ENCODE results near the gene PACRG.

The PACRG gene

DNA sequence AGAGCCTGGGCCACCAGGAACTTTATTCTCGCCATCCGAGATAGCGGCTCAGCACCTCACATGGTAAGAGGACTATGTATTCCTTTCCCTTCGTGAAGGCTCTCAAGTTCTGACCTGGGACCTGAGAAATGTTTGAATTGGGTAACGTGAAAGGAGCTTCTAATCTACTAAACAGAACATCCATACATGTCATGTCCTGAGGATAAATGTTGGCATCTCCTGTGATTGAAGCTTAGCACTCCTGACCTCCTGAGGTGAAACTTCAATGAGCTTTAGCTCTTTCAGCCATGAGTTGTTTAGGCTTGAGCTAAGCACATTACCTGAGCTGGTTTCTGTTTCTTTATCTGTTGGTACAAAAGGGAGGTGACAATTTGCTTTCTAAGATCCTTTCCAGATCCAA, 280.9 kb downstream of the PACRG start:
- TF ChIP-seq, protein P1, sequence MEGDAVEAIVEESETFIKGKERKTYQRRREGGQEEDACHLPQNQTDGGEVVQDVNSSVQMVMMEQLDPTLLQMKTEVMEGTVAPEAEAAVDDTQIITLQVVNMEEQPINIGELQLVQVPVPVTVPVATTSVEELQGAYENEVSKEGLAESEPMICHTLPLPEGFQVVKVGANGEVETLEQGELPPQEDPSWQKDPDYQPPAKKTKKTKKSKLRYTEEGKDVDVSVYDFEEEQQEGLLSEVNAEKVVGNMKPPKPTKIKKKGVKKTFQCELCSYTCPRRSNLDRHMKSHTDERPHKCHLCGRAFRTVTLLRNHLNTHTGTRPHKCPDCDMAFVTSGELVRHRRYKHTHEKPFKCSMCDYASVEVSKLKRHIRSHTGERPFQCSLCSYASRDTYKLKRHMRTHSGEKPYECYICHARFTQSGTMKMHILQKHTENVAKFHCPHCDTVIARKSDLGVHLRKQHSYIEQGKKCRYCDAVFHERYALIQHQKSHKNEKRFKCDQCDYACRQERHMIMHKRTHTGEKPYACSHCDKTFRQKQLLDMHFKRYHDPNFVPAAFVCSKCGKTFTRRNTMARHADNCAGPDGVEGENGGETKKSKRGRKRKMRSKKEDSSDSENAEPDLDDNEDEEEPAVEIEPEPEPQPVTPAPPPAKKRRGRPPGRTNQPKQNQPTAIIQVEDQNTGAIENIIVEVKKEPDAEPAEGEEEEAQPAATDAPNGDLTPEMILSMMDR (IDR thresholded peaks at IDR 0.05; ENCODE audit: insufficient read depth, low read depth, low read length, missing control alignments) = no peak
- DNase-seq (ENCODE audit: low read depth) = no peak
- H3K4me3 ChIP-seq (ENCODE audit: low read depth, low read length) = no peak overlapping the region

DNA sequence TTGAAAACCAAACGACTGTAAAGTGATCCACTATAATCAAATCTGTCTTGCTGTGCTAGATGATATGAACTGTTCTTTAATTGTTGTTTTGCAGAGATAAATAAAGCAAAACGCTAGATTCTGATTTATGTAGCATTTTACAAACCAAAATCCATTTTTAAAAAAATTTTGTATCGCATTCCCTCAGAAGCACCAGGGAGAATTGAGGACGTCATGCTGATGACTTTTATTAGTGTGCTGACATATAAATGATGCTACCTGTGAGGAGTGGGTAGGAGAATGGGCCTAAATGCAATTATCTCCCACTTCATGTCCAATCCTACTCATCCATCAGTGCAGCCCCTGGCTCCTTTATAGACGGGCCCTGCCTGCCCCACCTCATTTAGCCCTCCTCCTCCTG, 282.4 kb downstream of the PACRG start:
- TF ChIP-seq, protein P1 (IDR thresholded peaks at IDR 0.05; ENCODE audit: insufficient read depth, low read depth, low read length, missing control alignments) = no peak
- no peak overlapping the region for H3K4me3 ChIP-seq (ENCODE audit: low read depth, low read length)
- no peak for DNase-seq (ENCODE audit: low read depth)

DNA sequence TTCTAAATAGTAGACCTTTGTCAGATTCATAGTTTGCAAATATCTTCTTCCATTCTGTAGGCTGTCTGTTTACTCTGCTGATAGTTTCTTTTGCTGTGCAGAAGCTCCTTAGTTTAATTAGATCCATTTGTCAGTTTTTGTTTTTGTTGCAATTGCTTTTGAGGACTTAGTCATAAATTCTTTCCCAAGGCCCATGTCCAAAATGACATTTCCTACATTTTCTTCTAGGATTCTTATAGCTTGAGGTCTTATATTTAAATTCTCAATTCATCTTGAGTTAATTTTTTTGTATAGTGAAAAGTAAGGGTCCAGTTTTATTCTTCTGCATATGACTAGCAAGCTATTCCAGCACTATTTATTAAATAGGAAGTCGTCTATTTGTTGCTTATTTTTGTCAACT, 287.0 kb downstream of the PACRG start:
- no peak overlapping the region for H3K4me3 ChIP-seq (ENCODE audit: low read depth, low read length)
- TF ChIP-seq, protein P1 (IDR thresholded peaks at IDR 0.05; ENCODE audit: insufficient read depth, low read depth, low read length, missing control alignments) = no peak
- DNase-seq (ENCODE audit: low read depth) = no peak

DNA sequence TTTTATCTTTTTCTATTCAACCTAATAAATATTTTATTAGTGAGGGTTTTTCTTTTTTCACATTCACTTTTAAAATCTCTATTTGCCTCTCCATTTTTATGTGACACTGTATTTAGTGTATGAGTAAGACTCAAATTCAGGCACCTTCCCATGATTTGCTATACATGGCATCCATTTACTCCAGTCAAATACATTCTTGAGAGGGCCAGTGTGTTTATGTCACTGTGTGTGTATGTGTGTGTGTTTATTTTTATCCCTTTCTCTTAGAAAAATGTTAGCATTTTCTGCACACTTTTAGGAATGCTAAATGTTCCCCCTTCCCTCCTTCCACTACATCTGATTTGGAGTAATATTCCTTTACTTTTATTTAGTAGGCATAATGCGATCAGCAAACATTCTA, 290.0 kb downstream of the PACRG start:
- H3K4me3 ChIP-seq (ENCODE audit: low read depth, low read length) = no peak overlapping the region
- no peak for DNase-seq (ENCODE audit: low read depth)
- TF ChIP-seq, protein P1 (IDR thresholded peaks at IDR 0.05; ENCODE audit: insufficient read depth, low read depth, low read length, missing control alignments) = no peak

DNA sequence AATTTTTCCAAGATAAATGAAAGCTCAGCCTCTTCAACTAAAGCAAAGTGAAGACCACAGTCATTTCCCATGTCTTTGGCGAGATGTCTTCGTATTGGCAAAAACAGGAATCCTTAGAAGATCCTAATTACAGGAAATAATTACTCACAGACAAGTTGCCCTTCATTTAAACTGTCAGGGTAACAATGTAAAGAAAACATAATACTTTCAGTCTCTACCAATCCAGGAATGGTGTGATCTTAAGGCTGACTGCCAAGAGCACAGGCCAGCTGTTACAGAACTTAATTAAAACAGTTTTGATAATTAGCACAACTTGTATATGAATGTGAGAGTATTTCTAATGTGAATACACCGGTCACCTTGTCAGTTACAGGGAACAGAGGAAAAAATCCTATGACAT, 292.2 kb downstream of the PACRG start:
- H3K4me3 ChIP-seq (ENCODE audit: low read depth, low read length) = no peak overlapping the region
- TF ChIP-seq, protein P1 (IDR thresholded peaks at IDR 0.05; ENCODE audit: insufficient read depth, low read depth, low read length, missing control alignments) = no peak
- no peak for DNase-seq (ENCODE audit: low read depth)

DNA sequence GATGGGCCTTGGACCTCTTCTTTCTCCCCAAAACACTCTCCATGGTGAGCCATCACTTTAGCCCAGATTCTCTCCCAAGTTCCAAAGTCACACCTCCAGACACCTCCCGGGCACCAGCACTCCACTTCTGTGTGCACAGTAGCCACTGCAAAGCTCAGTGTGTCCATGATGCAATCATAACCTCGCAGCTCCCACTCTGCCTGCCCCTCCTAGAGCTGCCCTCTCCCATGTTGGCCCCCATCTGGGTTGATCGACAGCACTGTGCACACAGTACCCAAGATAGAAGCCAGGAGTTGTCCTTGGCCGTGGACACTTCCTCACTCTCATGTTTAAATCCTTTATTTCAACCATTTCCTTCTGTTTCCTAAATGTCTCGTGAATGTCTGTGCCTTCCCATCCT, 293.3 kb downstream of the PACRG start:
- TF ChIP-seq, protein P1 (IDR thresholded peaks at IDR 0.05; ENCODE audit: insufficient read depth, low read depth, low read length, missing control alignments) = no peak
- DNase-seq (ENCODE audit: low read depth) = no peak
- no peak overlapping the region for H3K4me3 ChIP-seq (ENCODE audit: low read depth, low read length)

DNA sequence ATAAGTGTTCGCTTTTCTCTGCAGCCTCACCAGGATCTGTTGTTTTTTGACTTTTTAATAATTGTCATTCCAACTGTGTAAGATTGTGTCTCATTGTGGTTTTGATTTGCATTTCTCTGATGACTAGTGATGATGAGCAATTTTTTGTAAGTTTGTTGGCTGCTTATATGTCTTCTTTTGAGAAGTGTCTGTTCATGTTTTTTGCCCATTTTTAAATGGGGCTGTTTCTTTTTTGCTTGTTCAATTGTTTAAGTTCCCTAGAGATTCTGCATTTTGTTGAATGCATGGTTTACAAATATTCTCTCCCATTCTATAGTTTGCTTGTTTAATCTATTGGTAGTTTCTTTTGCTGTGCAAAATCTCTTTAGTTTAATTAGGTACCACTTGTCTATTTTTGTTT, 295.9 kb downstream of the PACRG start:
- TF ChIP-seq, protein P1 (IDR thresholded peaks at IDR 0.05; ENCODE audit: insufficient read depth, low read depth, low read length, missing control alignments) = no peak
- H3K4me3 ChIP-seq (ENCODE audit: low read depth, low read length) = no peak overlapping the region
- DNase-seq (ENCODE audit: low read depth) = no peak
